AG08396 (cell line): Measurements from ENCODE around the gene PTBP1.
"Not testable (repeated sequence)": the region's sequence is repeated elsewhere in the genome, so short reads cannot be mapped to it uniquely, and the experiment has no call there.

Experiments
- DNase-seq: peaks from one replicate; pipeline ENCODE4 v3.0.0; 2012; ENCODE audit warnings: low spot score, mixed read lengths

PTBP1 gene

DNA sequence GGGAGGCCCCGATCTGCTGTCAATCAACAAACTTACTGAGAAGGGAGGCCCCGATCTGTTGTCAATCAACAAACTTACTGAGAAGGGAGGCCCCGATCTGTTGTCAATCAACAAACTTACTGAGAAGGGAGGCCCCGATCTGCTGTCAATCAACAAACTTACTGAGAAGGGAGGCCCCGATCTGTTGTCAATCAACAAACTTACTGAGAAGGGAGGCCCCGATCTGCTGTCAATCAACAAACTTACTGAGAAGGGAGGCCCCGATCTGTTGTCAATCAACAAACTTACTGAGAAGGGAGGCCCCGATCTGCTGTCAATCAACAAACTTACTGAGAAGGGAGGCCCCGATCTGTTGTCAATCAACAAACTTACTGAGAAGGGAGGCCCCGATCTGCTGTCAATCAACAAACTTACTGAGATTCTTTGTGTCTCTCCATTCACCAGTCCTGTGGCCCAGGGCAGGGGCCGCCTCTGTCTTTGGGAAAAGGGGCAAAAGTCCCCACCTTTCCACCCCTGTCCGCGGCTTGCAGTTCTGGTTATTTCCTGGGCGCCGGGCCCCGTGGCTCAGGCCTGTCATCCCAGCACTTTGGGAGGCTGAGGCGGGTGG, 56.5 kb downstream of the PTBP1 start:
- DNase-seq, result not testable (repeated sequence)

DNA sequence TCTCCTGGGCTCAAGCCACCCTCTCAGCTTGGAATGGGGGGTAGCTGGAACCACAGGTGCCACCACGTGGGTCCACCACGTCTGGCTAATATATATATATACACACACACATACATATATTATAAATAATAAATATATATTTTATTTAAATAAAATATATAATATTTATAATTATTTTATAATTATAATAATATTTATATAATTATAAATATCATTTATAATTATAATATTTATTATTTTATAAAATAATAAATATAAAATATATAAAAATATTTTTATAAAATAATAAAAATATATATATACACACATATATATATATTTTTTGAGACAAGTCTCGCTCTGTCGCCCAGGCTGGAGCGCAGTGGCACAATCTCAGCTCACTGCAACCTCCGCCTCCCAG, 57.3 kb downstream of the PTBP1 start:
- DNase-seq, result no peak

DNA sequence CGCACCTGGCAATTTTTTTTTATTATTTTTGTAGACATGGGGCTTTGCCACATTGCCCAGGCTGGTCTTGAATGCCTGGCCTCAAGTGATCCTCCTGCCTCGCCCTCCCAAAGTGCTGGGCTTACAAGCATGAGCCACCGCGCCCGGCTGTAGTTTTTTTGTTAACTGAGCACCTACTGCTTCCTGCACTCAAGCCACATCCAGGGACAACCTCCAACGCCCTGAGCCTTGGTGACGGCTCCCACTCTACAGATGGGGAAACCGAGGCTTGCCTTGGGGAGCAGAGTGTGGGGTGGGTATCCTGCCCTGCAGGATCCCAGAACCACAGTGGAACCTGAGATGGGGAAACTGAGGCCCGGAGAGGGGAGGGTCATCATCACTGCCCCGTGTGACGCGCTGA, 57.9 kb downstream of the PTBP1 start:
- no peak for DNase-seq

DNA sequence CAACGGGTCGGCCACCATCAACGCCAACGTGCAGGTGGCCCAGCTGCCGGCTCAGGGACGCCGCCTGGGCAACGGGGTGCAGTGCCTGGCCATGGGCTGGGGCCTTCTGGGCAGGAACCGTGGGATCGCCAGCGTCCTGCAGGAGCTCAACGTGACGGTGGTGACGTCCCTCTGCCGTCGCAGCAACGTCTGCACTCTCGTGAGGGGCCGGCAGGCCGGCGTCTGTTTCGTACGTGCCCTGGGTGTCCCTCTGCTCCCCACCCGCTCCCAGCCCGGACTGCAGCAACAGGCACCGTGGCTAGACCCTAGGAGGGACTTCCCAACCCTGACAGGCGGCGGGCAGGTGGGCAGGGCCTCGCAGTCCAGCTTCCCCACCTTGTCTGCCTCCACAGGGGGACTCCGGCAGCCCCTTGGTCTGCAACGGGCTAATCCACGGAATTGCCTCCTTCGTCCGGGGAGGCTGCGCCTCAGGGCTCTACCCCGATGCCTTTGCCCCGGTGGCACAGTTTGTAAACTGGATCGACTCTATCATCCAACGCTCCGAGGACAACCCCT, 58.4 kb downstream of the PTBP1 start:
- DNase-seq, result no peak

DNA sequence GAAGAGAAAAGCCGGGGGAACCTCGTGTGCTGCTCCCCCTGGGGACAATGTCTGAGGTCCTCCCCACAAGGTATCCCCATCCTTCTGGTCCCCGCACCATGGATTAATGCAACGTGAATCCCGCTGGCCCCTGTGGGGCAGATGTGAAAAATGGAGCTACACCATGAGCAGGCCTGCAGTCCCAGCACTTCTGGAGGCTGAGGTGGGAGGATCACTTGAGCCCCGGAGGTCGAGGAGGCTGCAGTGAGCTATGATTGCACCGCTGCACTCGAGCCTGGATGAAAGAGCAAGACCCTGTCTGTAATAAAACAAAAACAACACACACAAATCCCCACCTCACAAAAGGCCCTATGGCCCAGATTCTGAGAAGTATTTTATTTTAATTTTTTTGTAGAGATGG, 61.0 kb downstream of the PTBP1 start:
- DNase-seq, result no peak

DNA sequence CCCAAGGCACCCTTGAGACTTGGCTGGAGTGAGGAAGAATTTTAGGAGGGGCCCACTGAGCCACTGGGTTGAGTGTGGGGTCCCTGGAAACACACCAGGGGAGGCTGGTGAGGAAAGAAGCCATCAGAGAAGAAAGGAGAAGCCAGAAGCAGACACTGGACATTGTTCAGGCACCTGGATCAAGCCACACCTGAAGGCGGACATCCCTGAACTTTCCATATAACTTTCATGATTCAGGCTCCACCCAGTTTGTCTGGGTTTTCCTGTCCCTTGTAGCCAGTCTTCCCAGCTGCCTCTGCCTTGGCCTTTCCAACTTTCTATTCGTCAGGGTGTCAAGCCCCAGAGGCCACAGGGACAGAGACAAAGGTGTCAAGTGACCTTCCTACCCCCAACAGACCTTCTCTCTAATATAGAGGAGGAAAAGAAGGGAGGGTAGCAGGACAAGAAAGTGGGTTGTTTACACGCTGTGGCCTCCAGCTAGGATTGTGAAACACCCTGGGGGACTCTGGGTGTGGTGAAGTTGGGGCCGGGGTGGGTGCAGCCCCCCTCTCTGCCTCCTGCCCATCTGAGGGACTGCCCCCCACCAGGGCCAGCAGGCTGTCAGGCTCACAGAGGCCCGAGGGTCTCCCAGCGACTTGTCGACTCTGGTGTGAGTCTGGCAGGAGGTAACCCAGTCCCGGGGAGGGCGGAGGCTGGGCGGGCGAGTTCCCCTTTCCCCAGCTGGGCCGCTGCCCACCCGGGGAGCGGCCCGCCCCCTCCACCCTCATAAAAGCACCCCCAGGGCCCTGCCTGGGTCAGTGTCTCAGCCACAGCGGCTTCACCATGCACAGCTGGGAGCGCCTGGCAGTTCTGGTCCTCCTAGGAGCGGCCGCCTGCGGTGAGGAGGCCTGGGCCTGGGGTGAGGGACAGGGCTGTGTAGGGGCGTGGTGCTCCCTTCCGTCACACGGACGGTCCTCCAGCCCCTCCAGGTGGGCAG, 61.9 kb downstream of the PTBP1 start, which contains the start of gene CFD:
TSS of gene CFD (plus strand) at position 797 of the 976 bp plus-strand sequence. CDS start at position 823, 26 bp downstream.
- no peak for DNase-seq

DNA sequence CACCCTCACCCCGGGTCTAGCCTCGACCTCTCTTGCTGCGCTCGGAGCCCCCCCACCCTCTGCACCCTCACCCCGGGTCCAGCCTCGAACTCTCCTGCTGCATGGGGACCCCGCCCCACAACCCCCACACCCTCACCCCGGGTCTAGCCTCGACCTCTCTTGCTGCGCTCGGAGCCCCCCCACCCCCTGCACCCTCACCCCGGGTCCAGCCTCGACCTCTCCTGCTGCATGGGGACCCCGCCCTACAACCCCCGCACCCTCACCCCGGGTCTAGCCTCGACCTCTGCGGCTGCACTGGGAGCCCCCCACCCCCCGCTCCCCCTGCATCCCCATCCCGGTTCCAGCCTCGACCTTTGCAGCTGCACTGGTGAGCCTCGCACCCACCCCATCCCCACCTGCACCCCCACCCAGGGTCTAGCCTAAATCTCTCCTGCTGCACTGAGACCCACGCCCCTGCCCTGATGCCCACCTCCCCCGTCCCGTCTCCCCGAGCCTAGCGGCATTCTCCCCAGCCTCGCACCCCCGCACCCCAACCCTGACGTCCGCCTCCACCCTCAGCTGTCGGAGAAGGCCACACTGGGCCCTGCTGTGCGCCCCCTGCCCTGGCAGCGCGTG, 64.0 kb downstream of the PTBP1 start:
- no peak for DNase-seq
